Measurements from ENCODE around the gene ABCB8.
"Not testable (repeated sequence)": the region's sequence is repeated elsewhere in the genome, so short reads cannot be mapped to it uniquely, and the experiment has no call there.

Gene ABCB8

GRCh38 chr7:150997817-150998216, 30.4 kb upstream of the ABCB8 start:
- DNase-seq (ENCODE audit: low read depth in 1 of 2, low spot score in 1 of 2), result no peak

DNA sequence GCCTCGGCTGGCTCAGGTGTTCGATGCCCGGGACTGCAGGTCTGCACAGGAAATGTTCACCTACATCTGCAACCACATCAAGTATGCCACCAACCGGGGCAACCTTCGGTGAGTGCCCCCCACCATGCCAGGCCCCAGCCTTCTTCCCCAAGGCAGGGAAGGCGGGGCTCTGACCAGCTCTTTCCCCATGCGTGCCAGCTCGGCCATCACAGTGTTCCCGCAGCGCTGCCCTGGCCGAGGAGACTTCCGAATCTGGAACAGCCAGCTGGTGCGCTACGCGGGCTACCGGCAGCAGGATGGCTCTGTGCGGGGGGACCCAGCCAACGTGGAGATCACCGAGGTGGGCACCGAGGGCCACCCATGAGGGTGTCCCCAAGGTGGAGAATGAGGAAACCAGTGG, 29.9 kb upstream of the ABCB8 start:
- no peak for DNase-seq (ENCODE audit: low read depth in 1 of 2, low spot score in 1 of 2)

- no peak for DNase-seq (ENCODE audit: low read depth in 1 of 2, low spot score in 1 of 2)
Measured at GRCh38 chr7:150999001-150999400, 29.2 kb upstream of the ABCB8 start.

DNA sequence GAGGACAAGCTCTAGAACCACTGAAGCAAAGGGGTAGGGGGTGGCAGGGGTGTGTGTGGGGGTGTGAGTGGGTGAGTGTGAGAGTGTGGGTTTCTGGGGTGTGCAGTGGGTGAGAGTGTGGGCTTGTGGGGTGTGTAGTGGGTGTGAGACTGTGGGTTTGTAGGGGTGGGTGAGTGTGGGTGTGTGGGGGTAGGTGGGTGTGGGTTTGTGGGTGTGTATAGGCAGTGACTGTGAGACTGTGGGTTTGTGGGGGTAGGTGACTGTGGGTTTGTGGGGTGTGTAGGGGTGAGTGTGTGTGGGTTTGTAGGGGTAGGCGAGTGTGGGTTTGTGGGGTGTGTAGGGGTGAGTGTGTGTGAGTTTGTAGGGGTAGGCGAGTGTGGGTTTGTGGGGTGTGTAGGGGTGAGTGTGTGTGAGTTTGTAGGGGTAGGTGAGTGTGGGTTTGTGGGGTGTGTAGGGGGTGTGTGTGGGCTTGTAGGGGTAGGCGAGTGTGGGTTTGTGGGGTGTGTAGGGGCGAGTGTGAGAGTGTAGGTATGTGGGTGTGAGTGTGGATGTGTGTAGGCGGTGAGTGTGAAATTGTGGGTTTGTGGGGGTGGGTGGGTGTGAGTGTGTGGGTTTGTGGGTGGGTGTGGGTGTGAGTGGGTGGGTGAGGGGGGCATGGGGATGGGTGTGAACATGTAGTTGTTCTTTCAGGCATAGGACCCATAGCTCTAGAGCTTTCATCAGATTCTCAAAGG, 28.6 kb upstream of the ABCB8 start:
- no peak for DNase-seq (ENCODE audit: low read depth in 1 of 2, low spot score in 1 of 2)

DNA sequence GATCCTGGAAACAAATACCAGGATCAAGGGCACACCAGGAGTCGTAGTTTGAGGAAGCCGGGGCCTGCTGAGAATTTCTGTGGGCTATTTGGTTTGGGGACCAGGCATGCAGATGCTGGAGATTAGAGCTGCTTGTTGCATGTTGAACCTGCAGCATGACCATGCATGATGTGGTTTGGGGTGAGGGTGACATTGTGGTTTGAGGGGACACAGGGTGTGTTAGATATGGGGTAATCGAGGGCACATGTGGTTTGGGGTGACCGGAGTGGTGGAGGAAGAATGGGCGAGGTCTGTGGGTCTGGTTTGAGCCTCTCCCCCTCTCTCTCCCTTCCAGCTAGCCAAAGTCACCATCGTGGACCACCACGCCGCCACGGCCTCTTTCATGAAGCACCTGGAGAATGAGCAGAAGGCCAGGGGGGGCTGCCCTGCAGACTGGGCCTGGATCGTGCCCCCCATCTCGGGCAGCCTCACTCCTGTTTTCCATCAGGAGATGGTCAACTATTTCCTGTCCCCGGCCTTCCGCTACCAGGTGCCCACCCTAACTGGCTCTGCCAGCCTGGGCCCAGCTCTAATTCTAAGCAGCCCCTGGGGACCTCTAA, 27.3 kb upstream of the ABCB8 start:
- DNase-seq (ENCODE audit: low read depth in 1 of 2, low spot score in 1 of 2), result no peak

GRCh38 chr7:151001546-151001945, 26.7 kb upstream of the ABCB8 start:
- no peak for DNase-seq (ENCODE audit: low read depth in 1 of 2, low spot score in 1 of 2)

- DNase-seq (ENCODE audit: low read depth in 1 of 2, low spot score in 1 of 2), result no peak
Measured at GRCh38 chr7:151003572-151003971, 24.7 kb upstream of the ABCB8 start.

- no peak for DNase-seq (ENCODE audit: low read depth in 1 of 2, low spot score in 1 of 2)
Measured at GRCh38 chr7:151005566-151005965, 22.7 kb upstream of the ABCB8 start.

GRCh38 chr7:151006590-151007300, 21.5 kb upstream of the ABCB8 start:
- no peak for DNase-seq (ENCODE audit: low read depth in 1 of 2, low spot score in 1 of 2)

DNA sequence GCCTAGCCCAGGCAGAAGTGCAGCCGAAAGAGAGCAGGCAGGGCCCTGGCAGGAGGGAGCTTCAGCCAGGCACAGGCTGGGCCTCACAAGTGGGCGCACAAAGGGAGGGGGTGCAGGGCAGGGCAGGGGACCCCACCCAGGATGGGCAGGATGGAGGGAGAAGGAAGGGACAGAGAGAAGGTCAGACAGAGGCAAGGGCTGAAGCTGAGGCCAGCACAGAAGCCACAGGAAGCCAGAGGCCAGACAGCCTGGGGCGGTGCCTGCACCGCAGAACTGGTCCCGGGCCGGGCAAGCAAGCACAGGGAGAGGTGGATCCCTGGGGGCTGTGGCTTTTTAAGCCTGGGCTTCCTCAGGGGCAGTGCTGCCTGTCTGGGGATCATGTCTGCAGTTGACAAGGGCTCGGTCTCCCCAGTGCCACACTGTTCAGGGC, 20.8 kb upstream of the ABCB8 start:
- no peak for DNase-seq (ENCODE audit: low read depth in 1 of 2, low spot score in 1 of 2)

- no peak for DNase-seq (ENCODE audit: low read depth in 1 of 2, low spot score in 1 of 2)
Measured at GRCh38 chr7:151008143-151008510, 20.1 kb upstream of the ABCB8 start.

DNA sequence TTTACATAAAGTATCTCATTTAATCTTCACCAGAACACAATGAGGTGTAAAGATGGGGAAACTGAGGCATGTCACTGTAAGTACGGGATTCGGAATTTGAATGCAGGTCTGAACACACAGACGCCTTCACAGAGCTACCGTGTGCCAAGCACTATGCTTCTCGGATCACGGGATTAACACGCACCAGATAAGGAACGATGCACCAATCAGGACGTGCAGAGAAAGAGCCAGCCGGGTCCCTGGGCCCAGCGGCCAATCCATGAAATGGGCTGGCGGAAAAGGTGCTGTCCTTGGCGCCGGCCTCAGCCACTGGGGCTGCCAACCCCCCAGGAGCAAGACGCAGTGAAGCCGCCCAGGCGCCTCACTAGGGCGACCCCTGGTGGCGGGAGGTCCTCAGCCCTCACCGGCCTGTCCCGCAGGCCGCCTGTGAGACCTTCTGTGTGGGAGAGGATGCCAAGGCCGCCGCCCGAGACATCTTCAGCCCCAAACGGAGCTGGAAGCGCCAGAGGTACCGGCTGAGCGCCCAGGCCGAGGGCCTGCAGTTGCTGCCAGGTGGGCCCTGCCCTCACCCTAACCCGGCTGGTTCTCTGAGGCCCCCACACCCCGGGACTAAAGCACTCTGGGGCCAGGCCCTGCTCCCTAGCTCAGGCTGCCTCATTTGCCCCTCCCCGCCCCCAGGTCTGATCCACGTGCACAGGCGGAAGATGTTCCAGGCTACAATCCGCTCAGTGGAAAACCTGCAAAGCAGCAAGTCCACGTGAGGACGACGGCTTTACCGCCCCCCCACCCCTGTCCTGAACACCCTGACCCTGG, 19.5 kb upstream of the ABCB8 start:
- DNase-seq (ENCODE audit: low read depth in 1 of 2, low spot score in 1 of 2), result peak; percentile 64 to 77

DNA sequence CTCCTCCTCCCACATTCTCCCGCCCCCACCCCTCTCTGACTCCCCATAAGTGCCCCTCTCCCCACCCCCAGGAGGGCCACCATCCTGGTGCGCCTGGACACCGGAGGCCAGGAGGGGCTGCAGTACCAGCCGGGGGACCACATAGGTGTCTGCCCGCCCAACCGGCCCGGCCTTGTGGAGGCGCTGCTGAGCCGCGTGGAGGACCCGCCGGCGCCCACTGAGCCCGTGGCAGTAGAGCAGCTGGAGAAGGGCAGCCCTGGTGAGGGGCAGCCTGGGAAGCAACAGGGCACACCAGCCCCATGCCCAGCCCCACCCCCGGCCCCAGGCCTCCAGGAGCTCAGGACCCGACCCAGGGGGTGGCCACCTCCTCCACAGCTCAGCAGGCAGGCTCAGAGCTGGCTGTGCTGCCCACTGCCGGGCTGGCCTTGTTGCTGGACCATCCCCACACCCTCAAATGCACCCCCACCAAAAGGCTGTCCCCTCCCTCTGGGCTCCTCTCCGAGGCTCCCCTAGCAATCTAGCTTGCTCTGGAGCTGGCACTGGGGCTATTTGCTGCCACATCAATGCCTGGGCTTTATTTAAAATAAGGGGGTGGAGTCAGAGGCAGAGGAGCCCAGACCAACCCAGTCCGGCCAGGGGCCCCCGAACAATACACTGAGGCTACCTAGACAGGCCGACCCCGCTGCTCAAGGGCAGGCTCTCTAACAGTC, 18.8 kb upstream of the ABCB8 start:
- DNase-seq (ENCODE audit: low read depth in 1 of 2, low spot score in 1 of 2), result no peak

GRCh38 chr7:151010037-151010306, 18.3 kb upstream of the ABCB8 start:
- DNase-seq (ENCODE audit: low read depth in 1 of 2, low spot score in 1 of 2), result no peak

GRCh38 chr7:151010307-151011096, 17.7 kb upstream of the ABCB8 start:
- DNase-seq (ENCODE audit: low read depth in 1 of 2, low spot score in 1 of 2), result no peak

DNA sequence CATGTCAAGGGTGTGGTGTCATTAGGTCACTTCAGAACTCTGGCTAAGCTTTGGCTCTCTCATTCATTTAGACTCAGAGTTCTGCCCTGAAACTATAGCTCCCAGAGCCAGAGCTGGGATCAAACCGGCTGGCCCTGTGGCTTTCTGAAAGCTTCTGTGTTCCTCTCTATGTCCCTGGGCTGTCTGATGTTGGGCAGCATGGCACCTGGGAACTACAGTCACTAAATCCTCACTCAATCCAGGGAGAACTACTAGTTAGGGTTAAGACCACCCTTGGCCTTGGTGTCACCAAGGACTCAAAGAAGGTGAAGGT, 17.2 kb upstream of the ABCB8 start:
- no peak for DNase-seq (ENCODE audit: low read depth in 1 of 2, low spot score in 1 of 2)

DNA sequence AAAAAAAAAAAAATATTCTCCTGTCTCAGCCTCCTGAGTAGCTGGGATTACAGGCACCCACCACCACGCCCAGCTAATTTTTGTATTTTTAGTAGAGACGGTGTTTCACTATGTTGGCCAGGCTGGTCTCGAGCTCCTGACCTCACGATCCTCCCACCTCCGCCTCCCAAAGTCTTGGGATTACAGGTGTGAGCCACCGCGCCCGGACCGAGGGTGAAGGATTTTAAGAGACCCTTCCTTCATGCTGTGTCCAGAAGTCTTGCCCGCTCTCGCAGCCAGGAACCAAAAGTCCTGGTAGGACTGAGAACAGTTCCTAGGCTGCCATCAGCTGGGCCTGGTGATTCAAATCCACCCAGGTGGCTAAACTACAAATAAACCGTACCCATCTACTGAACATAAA, 16.6 kb upstream of the ABCB8 start:
- not testable (repeated sequence) for DNase-seq (ENCODE audit: low read depth in 1 of 2, low spot score in 1 of 2)

DNA sequence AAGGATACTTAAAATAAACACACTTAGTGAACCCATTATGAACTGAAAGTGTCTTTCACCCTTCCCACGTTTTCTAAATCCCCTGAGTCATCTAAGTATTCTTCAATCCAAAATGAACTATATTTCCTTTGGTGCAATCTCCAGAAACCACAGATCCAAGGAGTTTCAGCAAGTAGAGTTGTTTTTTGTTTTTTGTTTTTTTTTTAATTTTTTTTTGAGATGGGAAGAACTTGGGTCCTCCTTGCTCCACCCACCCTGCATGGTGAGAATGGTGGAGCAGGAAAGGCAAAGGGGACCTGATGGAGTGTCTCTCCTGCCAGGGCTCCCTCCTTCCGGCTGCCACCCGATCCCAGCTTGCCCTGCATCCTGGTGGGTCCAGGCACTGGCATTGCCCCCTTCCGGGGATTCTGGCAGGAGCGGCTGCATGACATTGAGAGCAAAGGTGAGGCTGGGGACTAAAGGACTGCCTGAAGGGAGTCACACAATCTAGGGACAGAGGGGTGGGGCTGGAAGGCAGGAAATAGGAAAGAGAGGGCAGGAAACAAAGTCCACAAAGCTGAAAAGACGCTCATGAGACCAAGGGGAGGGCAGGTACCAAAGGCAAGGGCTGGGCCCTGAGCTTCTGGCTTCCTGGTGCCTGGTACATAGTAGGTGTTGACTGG, 16.1 kb upstream of the ABCB8 start:
- DNase-seq (ENCODE audit: low read depth in 1 of 2, low spot score in 1 of 2), result no peak

GRCh38 chr7:151012911-151013347, 15.3 kb upstream of the ABCB8 start:
- DNase-seq (ENCODE audit: low read depth in 1 of 2, low spot score in 1 of 2), result no peak

GRCh38 chr7:151013356-151013732, 14.9 kb upstream of the ABCB8 start:
- DNase-seq (ENCODE audit: low read depth in 1 of 2, low spot score in 1 of 2), result no peak

Data from activated T-helper 1 cell treated with anti-CD3 and anti-CD28 coated beads, Interleukin-2, amount 50 U/mL, for 16 hours (primary cell).